Prostate gland (tissue), 2 donors: ENCODE results near the gene CDHR5. TPM values are rescaled to one million over a fixed set of nuclear protein-coding genes. Genes with fewer than 3 reads are reported as not detected.

ENCODE experiments used
- DNase-seq: peaks from one replicate; pipeline ENCODE4 v3.0.0-alpha.2; 2019; ENCODE audit warnings: low spot score
- H3K27ac ChIP-seq, 2 donors: fragments of 200-600 bp; sonication (generic); 2 replicates each; pipeline ENCODE4 v1.5.1; 2017 to 2019
- H3K27me3 ChIP-seq: fragments of 200-600 bp; sonication (generic); replicated peaks from 2 replicates; pipeline ENCODE4 v1.5.1; 2019; ENCODE audit not compliant: insufficient read depth
- H3K36me3 ChIP-seq, 2 donors: fragments of 200-600 bp; sonication (generic); 1 replicate in 1 of 2; 2 replicates in 1 of 2; pipeline versions ENCODE4 v1.5.1 to v1.8.1; 2017 to 2019
- H3K4me1 ChIP-seq: fragments of 200-600 bp; sonication (generic); replicated peaks from 2 replicates; pipeline ENCODE4 v1.5.1; 2019
- H3K4me3 ChIP-seq, 2 donors: fragments of 200-600 bp; sonication (generic); 2 replicates each; pipeline ENCODE4 v1.5.1; 2017 to 2019
- H3K9me3 ChIP-seq: fragments of 200-600 bp; sonication (generic); 2 replicates; pipeline ENCODE4 v1.5.1; 2017
- POLR2A ChIP-seq: fragments of 450-650 bp; IDR thresholded peaks from one replicate; pipeline ENCODE4 v1.6.1; 2016; ENCODE audit warnings: antibody characterized with exemption, mild to moderate bottlenecking
- POLR2AphosphoS5 ChIP-seq: sonication (generic); formaldehyde crosslinking; IDR thresholded peaks from one replicate; pipeline ENCODE4 v1.6.1; 2017; ENCODE audit warnings: antibody characterized with exemption
- WGBS: methylation state at CpG from one replicate; pipeline ENCODE4 v1.1.5; 2018; 5-methylcytosine and 5-hydroxymethylcytosine counted together
- intact Hi-C: fragments of 100-400 bp; cut with DNase I; formaldehyde crosslinking; loops from one replicate; pipeline ENCODE4 v1.14.2; 2022
- total RNA-seq, 2 donors: library from RNA; depleted of rRNA; stranded (reverse); fragments of >200 nt; gene quantifications; one replicate each; pipeline ENCODE4 v1.1.0, GENCODE V29; 2016
- TF ChIP-seq, protein P1 (sequence below), 4 experiments: fragments of 200-600 bp in 2 of 4; fragments of 450-650 bp in 2 of 4; sonication (generic) in 2 of 4; IDR thresholded peaks; 1 replicate in 3 of 4; 2 replicates in 1 of 4; pipeline ENCODE4 v1.5.1; 2016 to 2019; ENCODE audit warnings: antibody characterized with exemption in 4 of 4, mild to moderate bottlenecking in 2 of 4, moderate library complexity in 2 of 4

Gene CDHR5
- total RNA-seq, 2 donors from 2014 or later, result 0.34 TPM; not detected in 1

GRCh38 chr11:615504-616319 lies 9.0 kb downstream of the CDHR5 start, which contains the start of gene IRF7:
Gene IRF7, minus strand, starts transcription at chr11:615950. Its CDS starts 586 bp downstream, at chr11:615364.
- peak within 1 kb of the TSS; percentile 50 to 63 for H3K4me3 ChIP-seq
- H3K36me3 ChIP-seq, result peaks cover 6 to 8% of the 10 kb centered on the region in 2 donors
- H3K4me1 ChIP-seq, result peaks cover 15% of the 10 kb centered on the region
- H3K27me3 ChIP-seq, result no peaks in the 10 kb centered on the region
- no peaks in the 10 kb centered on the region for H3K9me3 ChIP-seq
- TF ChIP-seq, protein P1, sequence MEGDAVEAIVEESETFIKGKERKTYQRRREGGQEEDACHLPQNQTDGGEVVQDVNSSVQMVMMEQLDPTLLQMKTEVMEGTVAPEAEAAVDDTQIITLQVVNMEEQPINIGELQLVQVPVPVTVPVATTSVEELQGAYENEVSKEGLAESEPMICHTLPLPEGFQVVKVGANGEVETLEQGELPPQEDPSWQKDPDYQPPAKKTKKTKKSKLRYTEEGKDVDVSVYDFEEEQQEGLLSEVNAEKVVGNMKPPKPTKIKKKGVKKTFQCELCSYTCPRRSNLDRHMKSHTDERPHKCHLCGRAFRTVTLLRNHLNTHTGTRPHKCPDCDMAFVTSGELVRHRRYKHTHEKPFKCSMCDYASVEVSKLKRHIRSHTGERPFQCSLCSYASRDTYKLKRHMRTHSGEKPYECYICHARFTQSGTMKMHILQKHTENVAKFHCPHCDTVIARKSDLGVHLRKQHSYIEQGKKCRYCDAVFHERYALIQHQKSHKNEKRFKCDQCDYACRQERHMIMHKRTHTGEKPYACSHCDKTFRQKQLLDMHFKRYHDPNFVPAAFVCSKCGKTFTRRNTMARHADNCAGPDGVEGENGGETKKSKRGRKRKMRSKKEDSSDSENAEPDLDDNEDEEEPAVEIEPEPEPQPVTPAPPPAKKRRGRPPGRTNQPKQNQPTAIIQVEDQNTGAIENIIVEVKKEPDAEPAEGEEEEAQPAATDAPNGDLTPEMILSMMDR (IDR thresholded peaks at IDR 0.05), result peak in 2 of 4 experiments; percentile 21 to 27
- TF ChIP-seq POLR2A (peak; percentile 89), POLR2AphosphoS5 (peak; percentile 93)
- WGBS, result 8% methylated on average over 65 of the region's 66 CpGs
- intact Hi-C loops, result no loop called here
- DNase-seq, result peak; percentile 94
- peak within 1 kb of the TSS; percentile 86 to 91 for H3K27ac ChIP-seq

DNA sequence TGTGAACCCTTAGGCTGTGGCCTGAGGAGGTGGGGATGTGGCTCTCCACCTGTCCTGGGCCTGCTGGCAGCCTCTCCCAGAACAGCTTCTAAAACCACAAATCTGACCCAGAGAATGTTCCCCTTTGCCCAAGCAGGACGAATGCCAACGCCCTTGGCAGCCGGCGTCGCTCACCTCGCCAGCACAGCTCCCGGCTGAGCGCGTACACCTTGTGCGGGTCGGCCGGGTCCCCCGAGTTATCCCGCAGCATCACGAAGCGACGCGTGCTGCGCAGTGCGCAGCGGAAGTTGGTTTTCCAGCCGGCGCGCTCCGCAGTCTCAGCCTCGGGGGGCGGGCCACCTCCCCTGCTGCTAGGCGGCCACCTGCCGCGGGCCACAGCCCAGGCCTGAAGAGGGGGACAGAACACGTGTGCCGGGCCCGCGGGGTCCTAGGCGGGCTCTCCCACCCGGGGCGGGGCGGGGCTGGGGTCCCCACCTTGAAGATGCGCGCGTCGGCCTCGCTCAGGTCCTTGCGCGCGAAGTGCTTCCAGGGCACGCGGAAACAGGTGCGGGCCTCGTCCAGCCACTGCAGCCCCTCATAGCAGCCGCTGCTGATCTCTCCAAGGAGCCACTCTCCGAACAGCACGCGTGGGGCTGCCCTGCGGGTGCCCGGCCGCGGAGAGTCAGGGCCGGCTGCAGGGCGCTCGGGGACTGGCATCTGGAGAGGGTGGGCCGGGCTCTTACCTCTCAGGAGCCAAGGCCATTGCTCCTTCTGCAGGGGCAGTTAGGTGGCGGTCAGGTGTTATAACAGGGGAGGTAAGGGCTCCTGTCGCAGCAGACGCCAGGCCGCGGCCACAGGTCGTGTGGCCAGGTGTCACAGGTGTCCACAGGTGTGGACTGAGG lies 9.9 kb downstream of the CDHR5 start:
- Histone ChIP-seq H3K27ac (peak overlapping the region; percentile 86 to 91), H3K36me3 (peaks cover 11 to 14% of the 10 kb centered on the region in 2 donors), H3K4me1 (peaks cover 15% of the 10 kb centered on the region), H3K4me3 (peak overlapping the region; percentile 50 to 63), H3K27me3 (no peaks in the 10 kb centered on the region), H3K9me3 (no peaks in the 10 kb centered on the region)
- TF ChIP-seq POLR2A, result no peak
- TF ChIP-seq POLR2AphosphoS5, result no peak
- TF ChIP-seq, protein P1 (IDR thresholded peaks at IDR 0.05), result no peak
- DNase-seq, result peak; percentile 49
- 48% methylated on average over 65 of the region's 68 CpGs for WGBS
- intact Hi-C loops, result no loop called here

GRCh38 chr11:614021-614622 lies 10.6 kb downstream of the CDHR5 start:
- Histone ChIP-seq H3K27ac (peak overlapping the region in 1 of 2 donors; percentile 91), H3K27me3 (no peaks in the 10 kb centered on the region), H3K36me3 (peaks cover 11 to 14% of the 10 kb centered on the region in 2 donors), H3K9me3 (no peaks in the 10 kb centered on the region), H3K4me3 (peak overlapping the region in 1 of 2 donors; percentile 63), H3K4me1 (peaks cover 15% of the 10 kb centered on the region)
- intact Hi-C loops, result no loop called here
- 57% methylated on average over 14 of the region's 14 CpGs for WGBS
- no peak for DNase-seq
- no peak for TF ChIP-seq POLR2A
- TF ChIP-seq, protein P1 (IDR thresholded peaks at IDR 0.05), result no peak
- no peak for TF ChIP-seq POLR2AphosphoS5

DNA sequence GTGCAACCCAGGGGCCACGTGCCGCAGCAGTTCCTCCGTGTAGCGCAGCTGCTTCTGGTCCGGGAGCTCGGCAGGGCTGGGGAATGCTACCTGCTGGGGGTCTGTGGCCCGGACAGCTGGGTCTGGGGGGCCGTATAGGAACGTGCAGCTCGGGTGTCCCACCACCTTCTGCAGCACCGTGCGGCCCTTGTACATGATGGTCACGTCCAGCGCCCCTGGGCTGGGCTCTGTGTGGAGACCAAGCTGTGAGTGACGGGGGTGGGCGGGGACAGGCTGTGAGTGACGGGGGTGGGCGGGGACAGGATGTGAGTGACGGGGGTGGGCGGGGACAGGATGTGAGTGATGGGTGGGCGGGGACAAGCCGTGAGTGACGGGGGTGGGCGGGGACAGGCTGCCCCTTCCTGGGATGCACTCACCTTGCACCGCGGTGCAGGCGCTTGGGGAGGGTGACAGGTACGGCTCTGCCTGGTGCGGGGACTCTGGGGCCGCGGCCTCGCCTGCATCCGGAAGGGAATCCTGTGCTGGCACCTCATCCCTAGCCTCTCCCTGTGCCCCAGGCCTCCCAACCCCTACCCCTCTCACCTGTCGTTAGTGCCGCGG lies 11.3 kb downstream of the CDHR5 start:
- H3K27ac ChIP-seq, result peak overlapping the region in 1 of 2 donors; percentile 91
- peaks cover 14 to 15% of the 10 kb centered on the region in 2 donors for H3K36me3 ChIP-seq
- H3K27me3 ChIP-seq, result no peaks in the 10 kb centered on the region
- no peaks in the 10 kb centered on the region for H3K9me3 ChIP-seq
- intact Hi-C loops, result no loop called here
- peak; percentile 63 for DNase-seq
- TF ChIP-seq POLR2A (no peak), POLR2AphosphoS5 (no peak)
- TF ChIP-seq, protein P1 (IDR thresholded peaks at IDR 0.05), result no peak
- 72% methylated on average over 31 of the region's 36 CpGs for WGBS
- H3K4me3 ChIP-seq, result no peak overlapping the region
- H3K4me1 ChIP-seq, result peaks cover 15% of the 10 kb centered on the region
